HG03442 (cell line): Measurements from ENCODE around the gene PMEPA1.

Experiments
- ATAC-seq: cut with Tn5 transposase; IDR thresholded peaks from one replicate; pipeline ENCODE4 v1.9.1; 2021; ENCODE audit warnings: mild to moderate bottlenecking, moderate library complexity; ENCODE audit not compliant: unreplicated experiment

Gene PMEPA1

DNA sequence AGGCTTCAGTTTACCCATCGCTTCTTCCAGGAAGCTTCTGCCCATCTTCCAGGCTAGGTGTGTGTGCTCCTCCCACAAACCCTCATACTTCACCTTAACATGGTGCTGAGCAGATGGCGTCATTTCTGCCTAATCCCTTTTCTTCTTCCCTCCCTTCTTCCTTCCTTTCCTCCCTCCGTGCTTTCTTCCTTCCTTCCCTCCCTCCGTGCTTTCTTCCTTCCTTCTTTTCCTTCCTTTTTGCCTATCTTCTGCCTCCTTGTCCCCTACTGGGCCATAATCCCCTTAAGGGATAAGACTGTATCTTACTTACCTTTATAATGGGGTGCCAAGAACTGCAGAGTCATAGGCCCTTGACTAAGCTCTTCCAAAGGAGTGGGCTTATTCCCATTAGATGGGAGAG is 27.5 kb upstream of the PMEPA1 start:
- no peak for ATAC-seq

DNA sequence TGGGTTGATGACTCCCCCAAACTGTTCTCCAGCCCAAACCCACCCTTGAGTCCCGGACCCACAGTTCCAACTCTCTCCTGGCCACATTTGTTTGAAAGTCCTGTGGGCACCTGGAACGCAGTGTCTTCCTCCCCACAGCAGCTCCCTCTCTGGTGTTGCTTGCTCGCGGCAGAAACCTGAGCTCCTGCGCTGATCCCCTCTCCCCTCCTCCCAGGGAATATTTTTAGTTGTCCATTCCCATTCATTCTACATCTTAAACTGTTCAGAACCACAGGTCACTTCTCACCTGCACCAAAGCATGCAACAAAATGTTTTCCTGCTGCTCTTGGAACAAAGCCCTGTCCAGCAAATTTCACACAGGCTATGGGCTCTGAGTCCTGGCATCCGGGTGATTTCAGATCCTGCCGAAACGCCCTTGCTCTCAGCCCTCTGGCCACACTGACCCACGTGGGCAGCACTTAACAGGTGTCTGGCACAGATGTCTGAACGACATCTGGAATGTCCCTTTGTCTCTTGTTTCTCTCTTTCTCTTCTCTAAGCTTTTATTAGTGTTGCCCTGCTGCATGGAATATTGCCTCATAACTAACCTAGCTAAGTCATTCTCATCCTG is 27.0 kb upstream of the PMEPA1 start:
- ATAC-seq, result no peak

DNA sequence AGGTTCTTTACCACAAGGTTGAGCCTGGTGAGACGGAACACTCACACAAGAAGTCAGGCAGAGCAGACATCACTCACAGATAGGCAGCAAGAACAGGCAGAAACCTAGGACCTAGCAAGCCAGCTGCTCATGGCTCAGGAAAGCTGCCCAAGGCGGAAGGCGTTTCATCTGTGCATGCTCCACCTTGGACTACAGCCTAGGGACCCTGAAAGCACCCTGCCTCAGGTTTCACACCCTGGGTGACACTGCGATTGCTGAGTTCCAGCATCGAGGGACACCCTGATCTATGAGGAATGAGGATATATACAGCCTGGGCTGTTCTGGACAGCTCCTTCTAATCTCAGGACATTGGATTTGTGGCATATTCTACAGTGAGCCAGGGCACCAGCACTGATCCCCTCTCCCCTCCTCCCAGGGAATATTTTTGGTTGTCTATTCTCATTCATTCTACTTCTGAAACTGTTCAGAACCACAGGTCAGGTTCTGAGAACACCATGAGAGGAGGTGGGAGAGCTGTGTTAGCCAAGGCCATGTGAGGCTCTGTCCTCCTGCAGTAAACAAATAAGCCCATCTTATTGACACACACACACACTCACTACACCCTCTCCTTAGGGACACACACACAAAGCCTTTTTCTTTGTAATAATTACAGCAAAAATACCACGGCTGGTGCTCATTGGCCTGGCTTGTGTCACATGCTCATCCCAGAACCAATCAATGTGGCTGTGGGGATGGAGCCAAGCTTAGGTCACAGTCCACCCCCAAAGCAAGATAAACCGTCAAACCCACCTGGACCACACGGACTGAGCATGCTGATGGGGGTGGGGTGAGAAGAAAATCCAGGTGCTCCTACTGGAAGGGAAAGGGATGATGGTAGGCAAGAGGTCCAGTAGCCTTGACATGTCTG is 26.3 kb upstream of the PMEPA1 start:
- ATAC-seq, result no peak

DNA sequence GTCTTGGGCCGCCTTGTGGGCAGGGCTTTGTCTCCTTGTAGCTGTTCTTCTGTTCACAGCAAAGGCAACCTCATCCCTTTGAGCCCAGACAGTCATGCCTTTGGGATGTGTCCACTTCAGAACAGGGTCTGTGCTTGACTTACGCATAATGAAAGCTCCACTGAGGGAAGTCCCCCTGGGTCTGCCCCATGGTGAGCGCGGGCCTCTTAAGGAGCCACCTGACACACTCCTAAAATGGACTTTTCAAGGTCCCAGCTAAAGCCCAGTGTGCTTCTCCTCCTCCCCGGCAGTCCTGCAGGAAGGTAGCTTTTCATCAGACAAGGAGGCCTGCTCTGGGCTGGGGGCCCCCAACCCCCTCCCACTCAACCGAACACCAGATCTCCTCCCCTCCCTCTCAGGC is 24.9 kb upstream of the PMEPA1 start:
- no peak for ATAC-seq

DNA sequence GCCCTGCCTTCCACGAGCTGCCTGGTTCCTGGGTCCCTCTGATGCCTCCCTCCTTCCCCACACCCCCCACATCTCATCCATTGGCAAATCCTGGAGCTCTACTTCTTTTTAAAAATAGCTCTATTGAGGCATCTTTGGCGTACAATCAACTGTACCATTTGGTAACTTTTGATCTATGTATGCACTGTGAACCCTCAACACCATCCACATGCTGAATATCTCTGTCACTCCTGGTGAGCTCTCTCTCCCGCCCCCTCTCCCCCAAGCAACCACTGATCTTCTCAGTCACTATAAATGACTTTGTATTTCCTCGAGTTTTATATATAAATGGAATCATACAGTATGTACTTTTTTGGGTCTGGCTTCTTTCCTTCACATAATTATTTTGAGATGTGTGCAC is 22.4 kb upstream of the PMEPA1 start:
- no peak for ATAC-seq

DNA sequence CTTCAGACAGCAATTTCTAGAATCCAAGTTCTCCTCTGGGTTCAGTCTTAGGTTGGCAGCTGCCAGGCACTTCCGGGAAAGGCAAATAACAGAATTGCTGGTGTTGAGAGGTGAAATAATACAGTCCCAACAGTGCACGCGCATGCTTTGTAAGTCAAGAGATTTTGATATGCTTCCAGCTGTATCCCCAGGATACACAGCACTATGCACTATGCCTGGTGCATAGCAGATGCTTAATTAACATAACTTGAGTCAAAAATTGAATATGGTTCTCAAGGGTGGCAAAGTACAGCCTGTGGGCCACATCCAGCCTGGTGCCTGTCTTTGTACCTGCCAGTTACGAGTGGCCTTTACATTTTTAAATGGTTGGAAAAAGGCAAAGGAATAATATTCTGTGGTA is 18.9 kb upstream of the PMEPA1 start:
- ATAC-seq, result no peak

DNA sequence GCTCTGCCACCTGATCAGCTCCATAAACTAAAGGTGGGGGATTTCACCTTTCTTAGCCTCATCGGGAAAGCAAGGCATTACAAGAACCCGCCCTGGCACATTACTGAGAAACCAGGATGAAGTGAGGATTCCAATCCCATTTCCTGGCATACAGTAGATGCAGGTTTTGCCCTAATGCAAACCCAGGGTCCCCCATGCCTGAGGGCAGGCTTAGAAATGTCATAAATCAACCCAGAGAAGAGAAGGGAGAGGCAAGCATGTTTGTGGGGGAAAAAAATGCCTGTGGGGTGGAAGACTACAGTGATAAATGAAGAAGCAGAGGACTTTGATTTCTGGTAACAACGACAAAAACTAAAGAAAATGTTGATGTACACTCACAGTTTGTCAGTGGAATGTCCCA is 18.0 kb upstream of the PMEPA1 start:
- no peak for ATAC-seq

DNA sequence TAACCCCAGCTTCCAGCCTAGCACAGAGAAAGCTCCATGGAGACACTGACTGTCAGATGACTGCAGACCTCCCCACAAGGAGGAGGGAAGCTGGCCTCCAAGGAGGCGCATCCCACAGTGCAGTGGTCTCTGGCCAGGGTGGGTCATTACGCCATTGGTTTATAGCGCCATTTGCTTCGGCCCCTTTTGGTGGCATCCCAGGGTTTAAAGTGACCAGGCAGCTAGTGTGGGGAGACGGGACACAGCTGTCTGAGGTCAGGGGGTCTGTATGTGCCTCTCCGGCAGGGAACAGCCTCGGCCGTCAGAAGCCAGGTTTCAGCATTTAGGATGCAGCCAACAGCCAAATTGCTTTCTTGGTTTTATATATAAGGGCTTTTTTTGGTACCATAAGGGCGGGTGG is 15.8 kb upstream of the PMEPA1 start:
- no peak for ATAC-seq

DNA sequence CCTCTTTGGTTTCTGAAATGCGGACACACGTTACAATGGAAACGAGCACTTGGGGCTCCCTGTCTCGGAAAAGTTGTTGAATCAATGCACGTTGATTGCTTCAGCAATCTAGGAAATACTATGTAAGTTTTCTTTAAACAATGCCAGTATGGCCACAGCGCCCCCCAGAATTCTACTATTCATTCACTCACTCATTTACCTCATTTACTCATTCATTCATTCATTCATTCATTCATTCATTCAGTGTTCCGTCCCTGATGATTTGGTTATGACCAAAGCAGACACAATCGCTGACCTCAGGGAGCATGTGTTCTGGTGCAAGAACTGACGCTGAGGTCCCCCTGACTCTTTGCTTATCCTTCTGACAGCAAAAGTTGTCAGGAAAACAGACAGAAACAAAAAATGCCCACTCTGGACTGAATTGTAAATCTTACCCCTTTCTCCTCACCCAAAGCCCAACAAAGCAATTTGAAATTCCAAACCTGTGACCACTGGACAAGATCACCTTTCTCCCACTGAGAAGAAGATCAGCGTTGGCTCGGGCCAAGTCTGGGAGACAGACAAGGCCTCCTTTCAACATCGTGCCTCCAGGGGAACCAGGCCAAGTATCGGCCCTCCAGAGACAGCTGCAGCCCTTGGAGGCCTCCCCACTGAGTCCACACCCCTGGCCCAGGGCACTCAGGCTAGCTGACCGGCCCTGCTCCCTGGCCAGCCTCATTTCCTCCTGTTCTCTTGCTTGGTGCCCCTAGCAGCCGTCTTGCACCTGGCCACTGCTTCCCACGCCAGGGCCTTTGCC is 15.0 kb upstream of the PMEPA1 start:
- no peak for ATAC-seq

DNA sequence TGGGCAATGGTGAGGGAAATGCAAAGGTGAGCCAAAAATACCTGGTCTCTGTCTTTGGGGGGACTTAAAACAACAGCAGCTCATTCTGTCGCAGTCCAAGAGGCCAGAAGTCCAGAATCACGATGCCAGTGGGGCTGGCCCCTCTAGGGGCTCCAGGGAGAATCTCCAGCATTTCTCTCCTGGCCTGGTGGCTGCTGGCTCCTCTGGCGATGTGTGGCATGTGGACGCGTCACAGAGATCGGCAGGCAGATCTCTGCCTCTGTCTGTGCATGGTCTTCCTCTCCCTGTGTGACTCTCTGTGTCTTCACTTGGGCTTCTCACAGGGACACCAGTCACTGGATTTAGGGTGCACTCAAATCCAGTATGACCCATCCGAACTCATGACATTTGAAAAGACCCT is 14.0 kb upstream of the PMEPA1 start:
- no peak for ATAC-seq

DNA sequence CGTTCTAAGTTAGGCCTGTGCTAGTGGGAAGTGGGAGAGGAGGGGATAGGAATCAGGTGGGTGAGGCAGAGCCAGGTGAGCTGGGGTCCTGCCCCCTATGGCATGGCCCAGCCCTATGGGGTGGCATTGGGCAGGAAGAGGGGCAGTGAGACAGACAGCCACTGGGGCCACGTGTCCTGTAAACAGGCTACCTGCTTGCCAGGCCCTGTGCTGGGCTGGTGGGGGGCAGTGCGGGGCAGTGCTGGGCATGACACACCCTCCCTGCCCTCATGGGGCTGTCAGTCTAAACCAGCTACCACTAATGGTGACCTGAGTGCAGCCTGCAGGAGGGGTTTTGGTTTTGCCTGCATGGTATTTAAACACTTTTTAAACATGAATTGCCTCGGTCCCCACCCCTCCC is 10.1 kb upstream of the PMEPA1 start:
- ATAC-seq, result no peak

DNA sequence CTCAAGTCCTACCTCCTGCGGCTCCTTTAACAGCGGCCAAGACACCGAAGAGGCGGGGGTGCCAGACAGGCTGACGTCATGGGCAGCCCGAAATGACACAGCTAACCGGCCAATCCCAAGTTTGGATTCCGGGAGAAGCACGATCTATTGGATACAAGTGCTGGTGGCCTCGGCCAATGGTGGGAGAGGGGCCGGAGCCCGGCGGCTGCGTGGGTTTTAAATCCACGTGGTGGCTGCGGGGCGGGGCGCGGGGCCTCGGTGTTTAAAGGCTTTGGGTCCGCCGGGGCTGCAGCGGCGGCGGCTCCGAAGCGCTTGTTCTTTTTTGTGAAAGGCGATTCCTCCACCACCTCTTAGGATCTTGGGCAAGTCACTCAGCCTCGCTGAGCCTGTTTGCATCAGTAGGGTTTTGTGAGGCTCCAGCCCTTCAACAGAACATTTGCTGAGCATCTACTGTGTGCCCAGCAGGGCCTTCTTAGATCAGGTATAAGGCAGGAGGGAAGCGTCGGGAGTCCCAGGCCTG is 8.7 kb upstream of the PMEPA1 start:
- peak; percentile 96 for ATAC-seq

DNA sequence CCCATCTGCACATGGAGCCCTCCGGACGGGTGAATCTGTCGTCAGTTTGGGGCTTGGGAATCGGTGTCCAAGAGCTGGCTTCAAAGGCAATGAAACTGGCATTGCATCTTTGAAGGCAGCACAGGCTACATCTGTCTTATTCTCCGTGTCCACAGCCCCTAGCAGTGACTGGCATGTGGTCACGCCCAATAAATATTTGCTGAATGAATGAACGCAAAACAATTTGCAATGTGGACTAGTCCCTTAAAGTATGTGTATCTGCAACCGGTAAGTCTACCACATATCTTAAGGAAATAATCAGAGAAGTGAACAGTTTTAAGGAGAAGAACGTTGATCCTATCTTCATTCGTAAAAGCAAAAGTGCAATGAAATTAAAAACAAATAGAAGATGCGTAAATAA is 8.0 kb upstream of the PMEPA1 start:
- ATAC-seq, result no peak

DNA sequence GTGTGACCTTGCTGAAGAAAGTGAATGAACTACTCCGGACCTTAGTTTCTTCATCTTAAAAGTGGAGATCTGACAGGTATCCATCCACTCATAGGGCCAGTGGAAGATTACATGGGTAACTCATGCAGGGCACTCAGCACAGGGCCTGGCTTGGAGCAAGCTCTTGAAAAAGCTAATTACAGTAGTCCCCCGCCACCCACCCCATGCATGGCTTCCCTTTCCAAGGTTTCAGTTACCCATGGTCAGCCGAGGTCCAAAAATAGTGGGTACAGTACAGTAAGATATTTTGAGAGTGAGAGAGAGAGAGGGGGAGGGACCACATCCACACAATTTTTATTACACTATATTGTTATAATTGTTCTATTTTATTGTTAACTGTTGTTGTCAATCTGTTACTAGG is 7.1 kb upstream of the PMEPA1 start:
- ATAC-seq, result no peak

DNA sequence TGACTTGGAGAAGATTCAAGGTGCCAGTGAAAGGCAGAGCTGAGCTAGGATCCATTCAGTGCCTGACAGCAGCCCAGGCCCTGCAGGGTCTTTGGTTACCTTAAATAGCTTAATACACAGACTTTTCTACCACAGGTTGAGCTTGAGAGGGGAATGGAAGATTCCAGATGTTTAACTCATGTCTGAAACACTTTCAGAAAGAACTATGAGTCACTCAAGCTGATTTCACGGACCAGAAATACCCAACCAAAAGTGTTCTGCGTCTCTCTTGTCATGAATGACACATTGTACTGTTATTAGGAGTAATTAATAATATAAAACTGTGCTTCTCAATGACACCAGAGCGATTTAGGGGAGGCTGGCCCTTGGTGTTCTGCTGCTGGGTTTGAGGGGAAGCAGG is 6.4 kb upstream of the PMEPA1 start:
- ATAC-seq, result no peak

DNA sequence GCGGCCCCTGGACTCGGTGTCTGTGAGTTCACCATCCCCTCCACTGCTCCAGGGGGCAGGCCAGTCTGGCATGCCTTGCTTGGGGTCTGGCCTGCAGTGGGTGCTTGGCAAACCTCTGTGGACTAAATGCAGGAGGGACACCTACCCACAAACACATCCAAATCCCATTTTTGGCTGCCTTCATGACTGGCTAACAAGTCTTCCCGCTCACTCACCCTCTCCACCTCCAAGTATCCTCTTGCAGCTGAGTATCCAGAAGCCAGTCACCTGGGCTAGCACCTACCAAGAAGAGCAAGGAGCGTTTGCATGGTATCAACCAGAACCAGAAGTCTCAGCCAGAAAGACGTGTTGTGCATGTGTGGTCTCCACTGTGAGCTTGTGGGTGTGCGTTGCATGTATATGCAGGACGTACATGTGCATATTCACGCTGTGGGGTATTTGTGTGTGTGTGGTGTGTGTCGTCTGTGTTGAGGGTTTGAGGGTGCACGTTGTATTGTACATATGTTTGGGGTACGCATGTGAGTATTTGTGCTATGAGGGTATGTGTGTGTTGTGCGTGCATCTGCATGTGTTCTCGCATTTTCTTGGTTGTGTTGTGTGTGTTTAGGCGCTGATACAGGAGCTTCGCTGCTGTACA is 5.6 kb upstream of the PMEPA1 start:
- ATAC-seq, result no peak

DNA sequence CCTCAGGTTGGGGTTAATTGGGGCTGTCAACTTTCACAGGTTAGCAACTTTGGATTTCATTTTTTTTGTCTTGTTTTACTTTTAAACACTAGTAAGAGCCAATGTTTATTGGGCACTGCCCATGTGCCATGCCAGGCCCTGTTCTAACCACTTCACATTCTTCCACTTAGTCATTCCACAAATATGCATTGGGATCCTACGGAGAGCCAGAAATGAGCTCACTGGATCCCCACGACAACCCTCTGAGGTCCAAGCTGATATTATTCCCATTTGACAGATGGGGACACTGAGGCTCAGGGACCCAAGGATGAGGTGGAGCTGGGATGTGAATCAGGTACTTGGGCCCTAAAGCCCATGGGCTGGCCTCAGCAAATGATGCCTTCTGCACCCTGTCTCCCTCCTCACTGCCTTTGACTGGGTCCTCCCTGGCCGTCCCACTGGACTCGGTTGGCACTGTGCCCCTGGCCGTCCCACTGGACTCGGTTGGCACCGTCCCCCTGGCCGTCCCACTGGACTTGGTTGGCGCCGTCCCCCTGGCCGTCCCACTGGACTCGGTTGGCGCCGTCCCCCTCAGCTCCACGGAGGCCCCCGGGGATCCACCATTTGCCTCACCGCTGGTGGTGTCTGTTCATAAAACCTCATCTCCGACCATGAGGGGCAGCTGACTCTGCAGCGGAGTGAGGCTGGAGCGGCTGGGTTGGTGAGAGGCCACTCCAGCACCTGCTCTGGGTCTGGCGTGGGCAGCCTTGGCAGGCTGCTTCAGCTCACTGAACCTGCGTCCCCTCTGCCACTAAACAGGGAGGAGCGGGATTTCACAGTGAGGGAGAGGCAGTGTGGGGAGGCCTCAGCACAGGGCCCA is 4.8 kb upstream of the PMEPA1 start:
- no peak for ATAC-seq

DNA sequence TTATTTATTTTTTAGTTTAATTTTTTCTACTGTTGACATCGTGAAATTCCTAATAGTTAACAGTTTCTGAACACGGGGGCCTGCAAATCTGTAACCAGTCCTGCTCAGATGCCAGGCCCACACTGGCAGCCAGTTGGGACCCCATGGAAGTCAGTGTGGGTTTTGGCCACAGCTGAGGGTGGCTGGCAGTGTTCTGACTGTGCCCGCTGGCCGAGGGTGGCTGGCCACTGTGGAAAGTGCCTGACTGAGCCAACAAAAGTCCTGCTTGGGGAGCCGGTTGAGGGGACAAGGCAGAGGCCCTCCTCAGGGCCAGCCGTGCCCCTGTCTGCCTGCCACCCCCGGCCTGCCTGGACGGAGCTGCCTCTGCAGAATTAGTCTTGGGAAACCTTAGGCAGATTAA is 4.1 kb upstream of the PMEPA1 start:
- ATAC-seq, result no peak

DNA sequence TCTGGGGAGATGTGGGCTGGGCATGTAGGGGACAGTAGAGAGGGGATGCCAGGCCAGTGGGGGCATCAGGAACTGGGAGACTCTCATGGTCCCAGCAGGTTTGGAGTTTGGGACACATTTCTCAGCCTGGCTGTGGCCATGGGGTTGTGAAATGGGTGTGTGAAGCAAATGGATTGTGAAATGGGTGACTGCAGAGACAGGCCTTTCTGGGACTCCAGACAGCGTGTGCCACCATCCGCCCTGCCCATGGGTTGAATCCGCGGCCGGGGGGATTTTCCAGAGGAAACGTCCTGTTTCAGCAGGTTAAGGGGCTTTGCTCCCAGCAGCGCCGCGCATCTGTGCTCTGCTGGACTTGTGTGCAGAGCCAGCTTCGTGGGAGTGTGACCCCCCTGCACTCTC is 3.7 kb upstream of the PMEPA1 start:
- no peak for ATAC-seq

DNA sequence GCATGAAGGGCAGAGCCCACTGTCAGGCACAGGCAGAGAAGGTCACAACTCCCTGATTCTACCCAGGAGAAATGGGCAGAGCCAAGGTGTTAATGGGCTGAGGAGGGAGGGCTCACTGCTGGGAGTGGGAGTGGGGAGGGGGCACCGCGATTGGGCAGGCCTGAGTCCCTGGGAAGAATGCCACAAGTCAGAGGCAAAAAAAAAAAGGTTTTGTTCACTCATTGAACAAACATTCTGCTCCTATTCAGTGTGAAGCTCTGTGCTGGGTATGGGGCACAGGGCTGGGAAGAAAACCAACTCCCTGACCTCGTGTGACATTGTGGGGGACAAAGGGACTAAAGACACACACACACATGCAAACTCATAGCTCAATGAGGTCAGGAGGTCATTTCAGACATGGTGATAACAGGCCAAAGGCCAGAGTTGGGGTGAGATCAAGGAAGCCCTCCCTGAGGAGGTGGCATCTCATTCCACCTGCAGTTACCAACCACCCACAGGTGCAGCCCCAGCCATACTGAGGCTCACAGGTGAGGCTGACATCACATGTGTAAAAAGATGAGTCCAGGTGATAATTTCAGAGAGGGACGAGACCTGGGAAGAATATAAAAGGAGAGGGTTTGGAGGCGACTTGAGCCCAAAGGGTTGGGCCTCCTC is 3.2 kb upstream of the PMEPA1 start:
- ATAC-seq, result no peak
